Activated T-cell treated with anti-CD3 and anti-CD28 coated beads, Interleukin-2, amount 50 U/mL, for 72 hours (primary cell): Measurements from ENCODE around the gene SELENOM. TPM values are rescaled to one million over a fixed set of nuclear protein-coding genes. Genes with fewer than 3 reads are reported as not detected.
"Not testable (repeated sequence)": the region's sequence is repeated elsewhere in the genome, so short reads cannot be mapped to it uniquely, and the experiment has no call there.

ENCODE experiments used
- ATAC-seq, 2 donors: fragments of 150-1000 bp; cut with Tn5 transposase; replicated peaks in 1 of 2; 2 replicates each; pipeline ENCODE4 v1.10.0; 2021; ENCODE audit warnings: moderate library complexity in 2 of 2, mild to moderate bottlenecking in 1 of 2
- DNase-seq, 2 donors: peaks; one replicate each; pipeline ENCODE4 v3.0.0; 2021 to 2022; ENCODE audit warnings: mixed read lengths in 1 of 2
- H3K27ac Mint-ChIP-seq: one replicate; pipeline ENCODE4 v1.8.0; 2022; ENCODE audit warnings: mild to moderate bottlenecking, moderate library complexity, mixed read lengths
- H3K27me3 Mint-ChIP-seq: one replicate; pipeline ENCODE4 v1.8.0; 2022; ENCODE audit warnings: low read depth, mixed read lengths
- H3K36me3 Mint-ChIP-seq, 2 donors: one replicate each; pipeline ENCODE4 v1.8.0; 2022; ENCODE audit warnings: mixed read lengths in 2 of 2, mild to moderate bottlenecking in 1 of 2; ENCODE audit not compliant: insufficient read depth in 2 of 2
- H3K4me1 Mint-ChIP-seq: one replicate; pipeline ENCODE4 v1.8.0; 2022; ENCODE audit warnings: low read depth, mixed read lengths
- H3K4me3 Mint-ChIP-seq, 2 donors: one replicate each; pipeline ENCODE4 v1.8.0; 2022; ENCODE audit warnings: mild to moderate bottlenecking in 2 of 2, mixed read lengths in 2 of 2, moderate library complexity in 2 of 2
- H3K9me3 Mint-ChIP-seq, 2 donors: one replicate each; pipeline ENCODE4 v1.8.0; 2022; ENCODE audit warnings: mixed read lengths in 2 of 2
- total RNA-seq, 2 donors: library from RNA; stranded (reverse); gene quantifications; one replicate each; pipeline ENCODE4 v1.2.3, GENCODE V29; 2022

Gene SELENOM
- total RNA-seq, 2 donors from 2014 or later: 6.8 to 13.5 TPM

- ATAC-seq: peak in 1 of 2 donors; percentile 10
- Mint-ChIP-seq H3K4me3 (peak overlapping the region; percentile 89 to 96), H3K36me3 (no peaks in the 10 kb centered on the region), H3K9me3 (no peaks in the 10 kb centered on the region), H3K27ac (no peak overlapping the region), H3K27me3 (no peaks in the 10 kb centered on the region), H3K4me1 (peaks cover 33% of the 10 kb centered on the region)
- DNase-seq: peak; percentile 68 to 81
Measured at GRCh38 chr22:31082606-31083376, 24.6 kb downstream of the SELENOM start.

- Mint-ChIP-seq H3K4me1 (peaks cover 33% of the 10 kb centered on the region), H3K27me3 (no peaks in the 10 kb centered on the region), H3K4me3 (peak overlapping the region; percentile 89 to 96), H3K9me3 (no peaks in the 10 kb centered on the region), H3K27ac (no peak overlapping the region), H3K36me3 (no peaks in the 10 kb centered on the region)
- ATAC-seq: peak in 1 of 2 donors; percentile 3
- peak in 1 of 2 donors; percentile 39 for DNase-seq
Measured at GRCh38 chr22:31081963-31082605, 25.3 kb downstream of the SELENOM start.

- no peaks in the 10 kb centered on the region for H3K27me3 Mint-ChIP-seq
- no peak within 1 kb of the TSS for H3K27ac Mint-ChIP-seq
- peak; percentile 75 to 77 for ATAC-seq
- H3K4me1 Mint-ChIP-seq: peaks cover 33% of the 10 kb centered on the region
- no peaks in the 10 kb centered on the region for H3K9me3 Mint-ChIP-seq
- peak; percentile 93 to 95 for DNase-seq
- H3K36me3 Mint-ChIP-seq: no peaks in the 10 kb centered on the region
- peak within 1 kb of the TSS; percentile 89 to 96 for H3K4me3 Mint-ChIP-seq
Measured at GRCh38 chr22:31080848-31081649, 26.3 kb downstream of the SELENOM start, which contains the start of gene SMTN. TSS of gene SMTN (plus strand) at chr22:31081318. CDS start at chr22:31083259, 1,941 bp downstream.

- peak overlapping the region; percentile 89 to 96 for H3K4me3 Mint-ChIP-seq
- no peak overlapping the region for H3K27ac Mint-ChIP-seq
- no peaks in the 10 kb centered on the region for H3K27me3 Mint-ChIP-seq
- H3K36me3 Mint-ChIP-seq: no peaks in the 10 kb centered on the region
- no peaks in the 10 kb centered on the region for H3K9me3 Mint-ChIP-seq
- no peak for ATAC-seq
- H3K4me1 Mint-ChIP-seq: peaks cover 33% of the 10 kb centered on the region
- no peak for DNase-seq
Measured at GRCh38 chr22:31080164-31080847, 27.1 kb downstream of the SELENOM start.

GRCh38 chr22:31079095-31079642, 28.2 kb downstream of the SELENOM start:
- H3K4me1 Mint-ChIP-seq: peaks cover 29% of the 10 kb centered on the region
- H3K4me3 Mint-ChIP-seq: no peak overlapping the region
- ATAC-seq (no peak), DNase-seq (no peak)
- no peak overlapping the region for H3K27ac Mint-ChIP-seq
- no peaks in the 10 kb centered on the region for H3K27me3 Mint-ChIP-seq
- H3K9me3 Mint-ChIP-seq: no peaks in the 10 kb centered on the region
- no peaks in the 10 kb centered on the region for H3K36me3 Mint-ChIP-seq

- DNase-seq, ATAC-seq, H3K27ac Mint-ChIP-seq, H3K36me3 Mint-ChIP-seq, H3K4me3 Mint-ChIP-seq, H3K27me3 Mint-ChIP-seq, H3K9me3 Mint-ChIP-seq: not testable (repeated sequence)
- H3K4me1 Mint-ChIP-seq: peaks cover 21% of the 10 kb centered on the region
Measured at GRCh38 chr22:31078389-31078788, 29.0 kb downstream of the SELENOM start.

- no peaks in the 10 kb centered on the region for H3K36me3 Mint-ChIP-seq
- DNase-seq: no peak
- H3K27me3 Mint-ChIP-seq: no peaks in the 10 kb centered on the region
- H3K4me1 Mint-ChIP-seq: peaks cover 14% of the 10 kb centered on the region
- no peak for ATAC-seq
- H3K9me3 Mint-ChIP-seq: no peaks in the 10 kb centered on the region
- H3K4me3 Mint-ChIP-seq: no peak overlapping the region
- no peak overlapping the region for H3K27ac Mint-ChIP-seq
Measured at GRCh38 chr22:31077681-31078080, 29.7 kb downstream of the SELENOM start.

- Mint-ChIP-seq H3K4me1 (no peaks in the 10 kb centered on the region), H3K36me3 (no peaks in the 10 kb centered on the region), H3K9me3 (no peaks in the 10 kb centered on the region), H3K4me3 (no peak overlapping the region), H3K27me3 (no peaks in the 10 kb centered on the region), H3K27ac (no peak overlapping the region)
- no peak for DNase-seq
- ATAC-seq: no peak
Measured at GRCh38 chr22:31075961-31076360, 31.4 kb downstream of the SELENOM start.

- H3K9me3 Mint-ChIP-seq, H3K4me1 Mint-ChIP-seq, H3K36me3 Mint-ChIP-seq, H3K27ac Mint-ChIP-seq, DNase-seq, H3K4me3 Mint-ChIP-seq, ATAC-seq, H3K27me3 Mint-ChIP-seq: not testable (repeated sequence)
Measured at GRCh38 chr22:31073545-31074145, 33.7 kb downstream of the SELENOM start.

- not testable (repeated sequence) for H3K9me3 Mint-ChIP-seq, ATAC-seq
Measured at GRCh38 chr22:31073125-31073524, 34.2 kb downstream of the SELENOM start.

GRCh38 chr22:31069691-31070314, 37.6 kb downstream of the SELENOM start:
- H3K9me3 Mint-ChIP-seq, DNase-seq, H3K4me1 Mint-ChIP-seq, H3K4me3 Mint-ChIP-seq, H3K27me3 Mint-ChIP-seq, H3K27ac Mint-ChIP-seq, H3K36me3 Mint-ChIP-seq, ATAC-seq: not testable (repeated sequence)

More at GRCh38 chr22:31073125-31073524, 34.2 kb downstream of the SELENOM start:
- not testable (repeated sequence) for DNase-seq, H3K27ac Mint-ChIP-seq, H3K36me3 Mint-ChIP-seq, H3K4me3 Mint-ChIP-seq, H3K27me3 Mint-ChIP-seq, H3K4me1 Mint-ChIP-seq

- Mint-ChIP-seq H3K4me1 (peaks cover 2% of the 10 kb centered on the region), H3K36me3 (no peaks in the 10 kb centered on the region), H3K4me3 (no peak overlapping the region), H3K9me3 (peaks cover 0 to 2% of the 10 kb centered on the region in 2 donors), H3K27me3 (no peaks in the 10 kb centered on the region), H3K27ac (no peak overlapping the region)
- no peak for DNase-seq
- ATAC-seq: no peak
Measured at GRCh38 chr22:31068970-31069369, 38.4 kb downstream of the SELENOM start.
